GM19324 (cell line): Measurements from ENCODE around the gene TRMT44.
A peak's percentile ranks its signal among the peaks of the same experiment; 100 is the strongest.

ENCODE experiments used
- ATAC-seq: cut with Tn5 transposase; IDR thresholded peaks from one replicate; pipeline ENCODE4 v1.9.1; 2021; ENCODE audit warnings: mild to moderate bottlenecking, moderate library complexity; ENCODE audit not compliant: unreplicated experiment, low FRiP score

The TRMT44 gene, protein sequence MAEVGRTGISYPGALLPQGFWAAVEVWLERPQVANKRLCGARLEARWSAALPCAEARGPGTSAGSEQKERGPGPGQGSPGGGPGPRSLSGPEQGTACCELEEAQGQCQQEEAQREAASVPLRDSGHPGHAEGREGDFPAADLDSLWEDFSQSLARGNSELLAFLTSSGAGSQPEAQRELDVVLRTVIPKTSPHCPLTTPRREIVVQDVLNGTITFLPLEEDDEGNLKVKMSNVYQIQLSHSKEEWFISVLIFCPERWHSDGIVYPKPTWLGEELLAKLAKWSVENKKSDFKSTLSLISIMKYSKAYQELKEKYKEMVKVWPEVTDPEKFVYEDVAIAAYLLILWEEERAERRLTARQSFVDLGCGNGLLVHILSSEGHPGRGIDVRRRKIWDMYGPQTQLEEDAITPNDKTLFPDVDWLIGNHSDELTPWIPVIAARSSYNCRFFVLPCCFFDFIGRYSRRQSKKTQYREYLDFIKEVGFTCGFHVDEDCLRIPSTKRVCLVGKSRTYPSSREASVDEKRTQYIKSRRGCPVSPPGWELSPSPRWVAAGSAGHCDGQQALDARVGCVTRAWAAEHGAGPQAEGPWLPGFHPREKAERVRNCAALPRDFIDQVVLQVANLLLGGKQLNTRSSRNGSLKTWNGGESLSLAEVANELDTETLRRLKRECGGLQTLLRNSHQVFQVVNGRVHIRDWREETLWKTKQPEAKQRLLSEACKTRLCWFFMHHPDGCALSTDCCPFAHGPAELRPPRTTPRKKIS

DNA sequence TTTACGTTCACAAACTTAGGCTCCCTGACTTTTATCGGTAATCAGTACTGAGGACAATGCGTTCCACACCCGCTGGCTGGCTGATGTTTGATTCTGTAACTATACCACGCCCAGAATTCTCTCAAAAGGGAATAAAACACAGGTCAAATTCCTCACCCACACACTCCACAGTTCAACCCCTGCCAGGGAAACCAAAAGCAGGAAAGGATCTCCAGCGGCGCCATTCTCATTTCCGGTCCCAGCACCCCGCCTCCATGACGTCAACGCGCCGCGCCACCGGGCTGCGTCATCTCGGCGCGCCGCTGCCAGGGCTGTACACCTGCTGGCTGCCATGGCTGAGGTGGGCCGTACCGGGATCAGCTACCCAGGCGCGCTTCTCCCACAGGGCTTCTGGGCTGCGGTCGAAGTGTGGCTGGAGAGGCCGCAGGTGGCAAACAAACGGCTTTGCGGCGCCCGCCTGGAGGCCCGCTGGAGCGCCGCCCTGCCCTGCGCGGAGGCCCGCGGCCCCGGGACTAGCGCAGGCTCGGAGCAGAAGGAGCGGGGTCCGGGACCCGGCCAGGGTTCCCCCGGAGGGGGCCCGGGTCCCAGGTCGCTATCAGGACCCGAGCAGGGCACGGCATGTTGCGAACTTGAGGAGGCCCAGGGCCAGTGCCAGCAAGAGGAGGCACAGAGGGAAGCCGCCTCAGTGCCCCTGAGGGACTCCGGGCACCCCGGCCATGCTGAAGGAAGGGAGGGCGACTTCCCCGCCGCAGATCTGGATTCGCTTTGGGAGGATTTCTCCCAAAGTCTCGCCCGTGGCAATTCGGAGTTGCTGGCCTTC lies at the start of gene TRMT44, which contains the start of gene ACOX3:
Gene TRMT44, plus strand, starts transcription at position 286 of the 820 bp plus-strand sequence. Its CDS starts 46 bp downstream, at position 332.
Gene ACOX3, minus strand, starts transcription at position 232 of the 820 bp plus-strand sequence. CDS start 24,202 bp downstream, outside the sequence.
- peak; percentile 90 for ATAC-seq

DNA sequence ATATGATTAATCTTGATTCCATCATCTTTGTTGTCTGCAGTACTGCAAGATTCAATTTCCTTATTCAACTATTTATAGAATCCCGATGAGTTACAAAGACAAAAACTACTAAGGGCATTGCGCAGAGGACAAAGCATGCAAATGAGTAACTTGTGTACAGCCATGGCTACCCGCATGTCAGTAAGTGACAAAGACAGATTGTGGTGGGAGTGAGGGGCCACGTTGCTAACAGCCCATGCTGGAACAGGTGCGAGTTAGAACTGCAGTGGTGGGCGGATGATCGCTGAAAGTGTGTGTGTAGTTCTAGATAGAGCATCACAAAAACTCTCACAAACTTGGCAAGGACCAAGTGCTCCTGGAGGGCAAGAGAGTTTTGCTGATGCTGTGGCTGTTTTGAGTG lies 49.5 kb upstream of the TRMT44 start:
- ATAC-seq, result no peak

DNA sequence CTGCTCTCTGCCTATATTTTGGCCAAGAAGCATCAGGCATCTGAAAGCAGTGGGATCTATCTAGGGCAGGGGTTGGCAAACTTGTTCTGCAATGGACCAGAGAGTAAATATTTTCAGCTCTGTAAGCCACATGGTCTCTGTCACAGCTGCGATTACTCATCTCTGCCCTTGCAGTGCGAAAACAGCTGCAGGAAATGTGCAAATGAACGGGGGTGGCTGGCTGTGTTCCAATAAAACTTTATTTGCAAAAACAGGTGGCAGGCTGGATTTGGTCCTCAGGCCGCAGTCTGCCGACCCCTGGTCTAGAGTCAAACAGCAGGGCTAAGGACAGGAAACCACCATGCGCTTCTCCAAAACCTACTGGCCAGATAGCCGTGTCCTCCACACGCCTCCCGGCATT lies 48.6 kb upstream of the TRMT44 start:
- peak; percentile 76 for ATAC-seq

DNA sequence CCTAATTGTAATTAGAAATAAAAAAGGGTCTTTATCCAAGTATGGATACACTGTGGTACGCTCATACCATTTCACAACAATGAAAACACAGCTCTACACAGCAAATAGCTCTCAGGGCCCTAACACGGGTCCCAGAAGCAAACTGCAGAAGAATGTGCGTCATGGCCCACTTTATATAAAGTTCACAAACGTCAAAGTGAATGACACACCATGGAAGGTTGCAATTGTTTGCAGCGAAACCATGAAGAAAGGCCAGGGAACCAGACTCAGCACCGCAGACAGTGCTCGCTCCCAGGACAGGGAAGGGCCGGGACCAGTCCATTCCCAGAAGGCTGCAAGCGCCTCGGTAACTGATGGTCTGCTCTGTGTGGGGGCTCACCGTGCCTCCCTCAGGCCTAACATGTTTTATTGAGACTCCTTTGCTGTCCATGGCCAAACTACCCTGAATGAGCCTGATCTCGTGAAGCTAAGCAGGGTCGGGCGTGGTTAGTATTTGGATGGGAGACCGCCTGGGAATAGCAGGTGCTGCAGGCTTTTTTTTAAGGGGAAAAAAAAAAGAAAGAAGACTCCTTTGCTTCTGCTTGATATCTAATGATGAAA lies 47.9 kb upstream of the TRMT44 start:
- no peak for ATAC-seq

DNA sequence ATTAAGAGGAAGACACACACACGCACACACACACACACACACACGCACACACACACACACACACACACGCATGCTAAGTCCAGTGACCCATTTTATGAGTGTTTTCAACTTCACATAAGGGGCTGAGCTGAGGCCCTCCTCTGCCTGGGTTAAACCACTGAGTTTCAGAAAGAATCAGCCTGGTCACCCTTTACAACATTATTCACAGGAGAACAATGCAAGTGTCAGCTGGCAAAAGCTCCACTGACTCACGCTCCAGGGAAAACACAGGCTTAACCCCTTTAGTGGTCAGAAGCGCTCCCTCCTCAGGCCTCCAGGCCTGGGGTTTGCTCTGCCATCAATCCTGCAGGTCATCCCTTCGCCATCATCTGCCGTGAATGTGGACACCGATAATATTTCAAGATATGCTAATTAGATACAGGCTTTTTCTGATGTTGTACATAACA lies 47.0 kb upstream of the TRMT44 start:
- ATAC-seq, result no peak

DNA sequence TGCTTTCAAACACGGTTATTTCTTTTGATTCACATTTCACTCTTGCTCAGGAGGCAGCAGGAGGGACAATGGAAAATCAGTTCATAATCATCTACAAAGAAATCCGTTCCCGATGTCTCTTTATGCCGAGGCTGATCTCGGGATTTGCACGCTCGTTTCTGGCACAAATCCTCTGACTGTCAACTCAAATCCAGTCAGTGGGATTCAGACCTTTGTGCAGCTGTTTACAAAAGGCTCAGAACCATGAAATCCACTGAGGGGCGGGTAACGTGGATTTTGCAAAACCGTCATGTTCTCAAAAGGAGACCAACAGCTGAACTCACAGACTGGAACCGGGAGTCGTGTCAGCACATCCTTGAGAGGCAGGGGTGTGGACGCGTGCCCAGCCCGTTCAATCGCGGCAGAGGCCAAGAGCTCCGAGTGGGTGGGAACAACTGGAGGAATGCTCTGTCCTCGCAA lies 46.5 kb upstream of the TRMT44 start:
- ATAC-seq, result no peak

DNA sequence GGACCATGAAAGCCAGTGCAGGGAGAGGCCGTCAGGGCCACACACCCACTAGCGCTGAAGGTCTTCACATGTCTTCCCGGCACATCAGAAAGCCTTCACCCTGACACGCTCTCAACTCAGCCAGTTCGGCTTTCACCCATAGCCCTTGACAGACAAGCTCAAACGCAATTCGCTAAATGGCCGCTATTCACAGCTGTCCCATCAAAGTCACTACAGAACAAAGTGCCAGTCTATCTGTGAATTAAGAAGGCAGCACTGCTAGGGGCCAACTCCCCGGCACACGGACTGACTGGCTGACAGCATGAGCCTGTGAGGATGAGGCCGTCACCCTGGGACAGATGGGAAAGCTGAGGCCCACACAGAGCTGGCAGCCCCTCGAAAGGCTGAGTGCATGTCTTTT lies 45.8 kb upstream of the TRMT44 start:
- no peak for ATAC-seq

DNA sequence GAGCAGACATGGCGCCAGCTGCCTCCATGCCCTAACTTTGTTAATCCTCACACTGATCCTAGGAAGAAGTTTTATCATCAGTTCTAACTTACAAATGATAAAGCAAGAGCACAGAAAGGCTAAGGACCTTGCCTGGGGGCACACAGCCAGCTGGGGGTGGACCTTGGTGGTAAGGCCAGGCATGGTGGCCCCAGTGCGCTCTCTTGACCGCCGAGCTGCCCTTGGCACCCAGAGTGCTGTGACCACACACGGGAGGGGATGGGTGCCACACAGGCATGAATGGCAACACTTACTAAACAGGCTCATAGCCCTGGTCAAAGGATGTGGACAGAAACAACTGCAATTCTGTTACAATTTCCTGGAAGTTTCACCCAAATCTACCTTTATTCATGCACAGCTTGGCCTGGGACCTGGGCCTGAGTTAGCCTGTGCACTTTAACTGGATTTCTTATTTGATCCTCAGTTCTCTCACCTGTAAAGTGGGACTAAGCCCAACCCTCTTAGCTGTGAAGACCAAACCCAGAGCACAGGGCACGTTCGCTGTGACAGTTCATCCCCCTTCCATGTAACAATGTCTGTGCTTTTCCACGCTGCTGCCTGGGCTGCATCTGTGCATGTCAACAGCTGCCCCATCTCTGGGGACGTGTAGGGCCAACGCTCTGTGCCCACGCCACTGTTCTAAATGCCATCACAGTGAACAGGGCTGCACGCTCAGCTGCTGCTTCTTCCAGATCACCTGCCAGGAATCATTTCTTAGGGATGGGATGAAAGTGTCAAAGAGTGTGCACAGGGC lies 44.9 kb upstream of the TRMT44 start:
- ATAC-seq, result no peak

DNA sequence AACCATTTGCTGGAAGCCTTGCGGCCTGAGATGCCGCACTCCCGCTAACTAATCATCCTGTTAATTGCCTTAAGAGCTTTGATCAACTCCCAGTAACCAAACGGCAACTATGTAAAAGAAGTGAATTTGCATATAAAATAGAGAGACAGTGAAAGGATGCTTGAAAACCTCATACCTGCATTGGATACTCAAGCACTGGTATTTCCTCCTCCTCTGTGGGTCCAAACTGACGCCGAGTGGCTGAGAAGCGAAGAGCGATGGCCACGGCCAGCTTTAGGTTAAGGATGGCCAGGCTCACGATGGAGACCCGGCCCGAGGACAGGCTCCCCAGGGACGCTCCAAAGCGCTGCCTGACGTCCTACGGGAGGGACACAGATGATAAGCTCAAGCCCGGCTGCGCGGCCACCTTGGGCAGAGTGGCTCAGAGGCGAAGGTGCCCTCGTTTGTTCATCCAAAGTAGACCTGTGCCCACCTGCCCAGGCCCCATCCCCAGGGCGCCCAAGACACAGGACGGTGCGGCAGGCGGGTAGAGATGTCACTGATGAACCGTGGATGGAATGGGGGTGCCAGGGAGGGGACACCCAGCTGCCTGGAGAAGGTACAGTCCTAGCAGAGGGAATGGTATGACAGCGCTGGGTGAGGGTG lies 43.7 kb upstream of the TRMT44 start:
- ATAC-seq, result no peak

DNA sequence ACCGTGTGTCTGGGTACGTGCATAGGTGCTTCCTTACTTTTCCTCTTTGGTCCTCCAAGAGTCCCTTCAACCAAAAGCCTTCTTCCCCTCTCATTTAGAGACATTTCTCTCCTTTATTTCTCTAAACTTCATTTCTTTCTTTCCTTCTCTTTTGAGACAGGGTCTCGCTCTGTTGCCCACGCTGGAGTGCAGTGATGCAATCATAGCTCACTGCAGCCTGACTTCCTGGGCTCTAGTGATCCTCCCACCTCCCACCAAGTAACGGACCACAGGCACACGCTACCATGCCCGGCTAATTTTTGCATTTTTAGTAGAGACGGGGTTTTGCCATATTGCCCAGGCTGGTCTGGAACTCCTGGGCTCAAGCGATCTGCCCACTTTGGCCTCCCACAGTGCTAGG lies 42.2 kb upstream of the TRMT44 start:
- ATAC-seq, result no peak

DNA sequence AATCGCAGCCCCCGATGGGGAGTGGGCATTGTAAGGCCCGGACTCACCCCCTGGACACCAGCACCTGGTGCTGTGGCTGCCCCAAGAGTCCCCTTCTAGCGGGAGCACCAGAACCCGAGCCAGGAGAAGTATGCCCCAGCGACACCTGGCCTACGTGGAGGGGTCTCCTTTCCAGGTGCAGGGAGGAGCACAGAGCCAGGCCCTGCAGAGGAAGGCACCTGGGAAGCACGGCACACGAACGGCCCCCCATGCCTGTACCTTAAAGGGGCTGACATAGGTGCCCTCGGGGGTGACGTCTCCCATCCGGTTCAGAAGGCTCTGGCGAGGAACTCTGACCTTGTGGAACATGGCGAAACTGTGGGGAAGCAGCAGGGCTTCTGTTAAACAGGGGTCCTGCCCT lies 41.3 kb upstream of the TRMT44 start:
- ATAC-seq, result no peak

DNA sequence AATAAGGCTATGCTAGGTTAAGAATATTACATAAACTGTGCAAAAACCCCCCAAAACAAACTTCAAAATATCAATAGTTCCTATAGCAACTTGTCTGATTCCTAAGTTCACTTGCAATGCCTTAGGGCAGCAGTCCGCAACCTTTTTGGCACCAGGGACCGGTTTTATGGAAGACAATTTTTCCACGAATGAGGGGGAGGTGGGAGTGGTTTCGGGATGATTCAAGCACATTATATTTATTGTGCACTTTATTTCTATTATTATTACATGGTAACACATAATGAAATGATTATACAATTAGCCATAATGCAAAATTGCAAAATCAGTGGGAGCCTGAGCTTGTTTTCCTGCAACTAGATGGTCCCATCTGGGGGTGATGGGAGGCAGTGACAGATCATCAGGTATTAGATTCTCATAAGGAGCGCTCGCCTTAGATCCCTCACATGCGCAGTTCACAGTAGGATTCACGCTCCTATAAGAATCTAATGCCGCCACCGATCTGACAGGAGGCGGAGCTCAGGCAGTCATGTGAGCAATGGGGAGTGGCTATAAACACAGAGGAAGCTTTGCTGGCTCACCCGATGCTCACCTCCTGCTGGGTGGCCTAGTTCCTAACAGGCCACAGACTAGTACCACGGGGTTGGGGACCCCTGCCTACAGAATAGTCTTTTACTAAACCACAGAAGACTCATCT lies 39.8 kb upstream of the TRMT44 start:
- ATAC-seq, result no peak

DNA sequence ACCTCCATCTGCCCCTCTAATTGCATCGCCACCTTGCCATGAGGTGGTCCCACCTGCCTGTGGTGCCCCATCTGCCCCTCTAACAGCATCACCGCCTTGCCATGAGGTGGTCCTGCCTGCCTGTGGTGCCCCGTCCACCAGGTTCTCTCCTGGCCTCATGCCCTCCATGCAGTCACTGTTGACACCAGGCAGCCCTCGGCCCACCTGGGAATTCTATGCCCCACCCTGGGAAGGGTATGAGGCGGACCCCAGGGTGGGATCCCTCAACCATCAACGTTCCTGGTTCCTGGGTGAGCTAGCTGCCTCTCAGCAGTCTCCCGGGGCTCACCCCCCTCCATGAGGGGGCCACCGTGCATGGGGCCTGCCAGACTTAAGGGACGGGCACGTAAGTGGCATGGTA lies 38.9 kb upstream of the TRMT44 start:
- no peak for ATAC-seq

DNA sequence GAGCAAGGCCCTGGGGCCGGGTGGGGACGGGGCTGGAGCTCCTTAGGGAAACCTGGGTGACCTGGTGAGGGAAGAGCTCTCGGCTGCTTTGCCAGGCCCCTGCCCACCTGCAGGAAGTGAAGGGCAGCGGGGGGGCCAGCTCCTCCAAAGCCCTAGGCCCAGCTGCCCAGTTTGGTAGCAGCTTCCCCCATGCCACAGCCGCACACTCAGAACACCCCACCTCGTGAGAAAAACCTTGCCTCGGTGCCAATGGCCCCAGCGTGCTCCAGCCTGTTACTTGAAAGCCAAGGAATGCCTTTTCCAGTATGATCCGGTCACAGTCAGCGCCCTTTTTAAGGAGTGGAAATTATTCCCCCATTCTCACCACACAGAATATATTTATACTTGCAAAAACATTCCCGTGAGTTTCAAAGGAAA lies 38.4 kb upstream of the TRMT44 start:
- no peak for ATAC-seq

DNA sequence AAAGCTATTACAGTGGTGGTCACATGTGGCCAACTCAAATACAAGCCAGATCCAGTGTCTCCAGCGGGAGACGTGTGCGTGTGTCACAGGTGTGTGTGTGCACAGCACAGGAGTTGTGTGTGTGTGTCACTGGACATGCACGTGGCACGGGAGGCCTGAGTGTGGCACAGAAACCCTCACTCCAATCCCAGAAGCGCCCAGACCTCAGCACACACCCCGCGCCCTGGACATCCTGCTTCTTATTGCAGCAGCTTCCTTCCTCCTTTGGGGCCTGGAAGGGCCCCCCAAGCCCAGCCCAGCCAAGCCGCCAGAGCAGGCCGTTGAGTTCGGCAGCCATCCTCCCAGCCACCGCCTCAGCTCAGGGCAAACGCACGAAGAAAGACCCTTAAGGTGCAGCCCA lies 37.9 kb upstream of the TRMT44 start:
- ATAC-seq, result no peak

DNA sequence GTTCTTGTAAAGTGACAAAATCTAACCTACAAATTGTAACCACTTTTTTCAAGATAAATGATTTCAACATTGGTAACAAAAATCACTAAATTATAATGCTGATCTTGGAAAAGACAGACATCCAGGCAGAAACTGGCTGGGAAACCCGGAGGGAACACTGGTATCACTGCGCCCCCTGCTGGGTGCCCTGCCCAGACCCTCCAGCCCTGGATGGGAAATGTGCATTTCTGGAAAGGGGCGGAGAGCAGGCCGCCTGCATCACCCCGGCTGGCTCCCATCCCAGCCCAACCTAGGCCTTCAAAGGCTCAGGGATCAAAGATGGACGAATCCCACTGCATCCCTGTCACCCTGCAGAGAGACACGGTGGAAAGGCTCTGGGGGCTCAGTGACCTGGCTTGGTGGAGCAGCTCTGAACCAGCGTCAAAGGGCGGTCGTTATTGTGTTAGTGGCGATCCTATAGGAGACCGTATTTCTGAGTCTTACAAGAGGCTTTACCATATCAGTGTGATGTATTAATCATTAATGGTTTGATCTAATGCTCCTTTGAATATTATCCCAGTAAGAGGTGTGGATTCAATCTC lies 37.3 kb upstream of the TRMT44 start:
- no peak for ATAC-seq

DNA sequence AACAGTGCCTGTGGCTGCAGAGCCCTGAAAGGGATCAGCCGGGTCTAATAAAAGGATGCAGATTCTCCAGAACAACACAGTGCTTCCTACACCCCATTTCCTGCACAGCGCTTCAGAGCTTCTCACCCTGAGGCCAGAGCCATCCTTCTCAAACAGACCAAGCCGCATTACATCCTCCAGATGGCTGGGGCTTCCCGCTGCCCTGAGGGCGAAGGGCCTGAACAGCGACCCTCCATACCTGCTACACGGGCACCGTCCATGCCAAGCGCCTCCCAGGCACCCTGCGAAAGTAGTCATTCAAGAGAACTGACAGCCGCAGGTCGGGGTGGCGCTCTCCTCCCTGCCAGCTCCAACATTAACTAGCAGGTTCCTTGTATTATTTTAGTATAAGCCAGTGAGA lies 36.6 kb upstream of the TRMT44 start:
- no peak for ATAC-seq
